Hepatic stellate cell (primary cell): ENCODE measurements around the gene CFAP161.
A peak's percentile ranks its signal among the peaks of the same experiment; 100 is the strongest.
"Not testable (repeated sequence)": the region's sequence is repeated elsewhere in the genome, so short reads cannot be mapped to it uniquely, and the experiment has no call there.

Experiments
- DNase-seq: peaks from one replicate; pipeline ENCODE4 v3.0.0; 2011; ENCODE audit warnings: low spot score

CFAP161 gene

GRCh38 chr15:81157939-81158223 lies 23.8 kb downstream of the CFAP161 start:
- DNase-seq, result no peak

- not testable (repeated sequence) for DNase-seq
Measured at GRCh38 chr15:81158561-81158960, 24.5 kb downstream of the CFAP161 start.

GRCh38 chr15:81160312-81161159 lies 26.5 kb downstream of the CFAP161 start:
- peak; percentile 34 for DNase-seq

DNA sequence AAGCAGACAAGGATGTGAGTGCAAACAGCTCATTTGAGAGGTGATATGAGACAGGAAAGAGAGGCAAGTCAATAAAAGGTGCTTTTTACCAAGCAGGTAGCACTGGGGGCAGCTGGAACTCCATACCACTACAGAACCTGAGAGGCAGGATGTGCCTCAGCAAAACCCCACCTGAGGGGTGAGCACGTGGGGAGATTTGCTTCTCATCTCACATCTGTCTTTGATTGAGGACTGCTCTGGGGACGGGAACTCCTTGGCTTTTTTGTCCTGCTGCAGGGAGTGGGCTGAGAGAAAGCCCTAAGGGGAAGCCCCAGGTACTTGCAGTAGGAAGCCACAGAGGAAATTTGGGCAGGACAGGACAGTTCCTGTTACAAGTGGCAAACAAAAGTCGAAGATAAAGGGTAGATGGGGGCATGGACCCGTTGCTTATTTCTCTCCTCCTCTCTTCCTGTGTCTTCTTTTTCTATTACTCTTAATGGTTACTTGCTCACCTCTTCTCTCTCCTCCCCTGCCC lies 27.1 kb downstream of the CFAP161 start:
- no peak for DNase-seq

DNA sequence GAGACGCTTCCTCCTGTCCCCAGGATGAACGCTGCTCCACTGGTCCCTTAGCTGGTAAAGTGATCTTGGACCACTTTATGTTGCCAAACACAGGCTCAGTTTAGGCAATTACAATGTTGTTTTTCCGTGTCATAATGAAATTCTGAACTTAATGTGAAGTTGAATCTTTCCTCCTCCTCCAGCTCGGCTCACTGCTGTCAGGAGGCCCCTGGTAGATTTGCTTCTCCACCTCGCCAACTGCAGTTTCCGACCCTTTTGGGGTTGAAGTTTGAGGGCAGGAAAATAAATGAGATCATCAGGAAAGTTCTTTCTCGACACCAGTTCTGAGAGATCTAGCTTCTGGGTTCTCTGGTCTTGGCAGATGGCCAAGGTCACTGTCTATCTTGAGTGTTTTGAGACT lies 27.8 kb downstream of the CFAP161 start:
- DNase-seq, result no peak

- DNase-seq, result no peak
Measured at GRCh38 chr15:81163961-81164800, 30.1 kb downstream of the CFAP161 start.

GRCh38 chr15:81165535-81165934 lies 31.5 kb downstream of the CFAP161 start:
- DNase-seq, result no peak

DNA sequence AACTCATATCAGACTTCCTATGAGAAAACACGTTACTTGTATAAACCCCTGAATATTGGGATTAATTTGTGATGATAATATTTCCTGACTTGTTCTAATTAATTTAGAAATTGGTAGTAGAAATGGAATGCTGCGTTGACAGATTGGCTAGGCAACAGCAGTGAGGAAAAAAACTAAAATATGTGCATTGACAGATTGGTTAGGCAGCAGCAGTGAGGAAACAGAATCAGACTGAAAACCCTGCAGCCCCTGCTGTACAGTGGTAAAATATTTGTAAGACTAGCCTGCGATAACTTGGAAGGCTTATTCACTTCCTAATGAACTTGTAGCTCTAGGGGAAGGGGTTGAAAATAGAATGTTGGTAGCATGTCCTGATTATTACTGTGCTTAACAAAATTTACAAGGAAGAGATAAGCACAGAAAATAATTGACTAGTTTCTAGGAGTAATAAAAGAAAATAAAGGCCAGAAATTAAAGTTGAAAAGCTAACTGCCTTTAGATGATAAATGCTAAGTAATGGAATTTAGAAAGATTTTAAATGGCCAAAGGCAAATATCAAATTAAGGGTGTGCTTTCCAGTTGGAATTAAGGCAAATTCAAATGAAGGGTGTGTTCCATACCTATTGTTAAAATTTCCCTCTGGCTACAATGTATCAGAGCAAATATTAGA lies 32.7 kb downstream of the CFAP161 start:
- DNase-seq, result no peak

DNA sequence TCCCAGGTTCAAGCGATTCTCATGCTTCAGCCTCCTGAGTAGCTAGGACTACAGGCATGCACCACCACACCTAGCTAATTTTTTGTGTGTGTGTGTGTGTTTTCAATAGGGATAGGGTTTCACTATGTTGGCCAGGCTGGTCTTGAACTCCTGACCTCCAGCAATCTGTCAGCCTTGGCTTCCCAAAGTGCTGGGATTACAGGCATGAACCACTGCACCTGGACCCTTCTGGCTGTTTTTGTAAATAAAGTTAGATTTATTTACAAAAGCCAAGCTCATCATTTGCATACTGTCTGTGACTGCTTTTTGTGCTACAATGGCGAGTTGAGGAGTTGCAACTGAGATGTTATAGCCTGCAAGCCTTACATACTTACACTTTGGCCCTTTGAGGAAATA lies 34.1 kb downstream of the CFAP161 start:
- DNase-seq, result no peak

DNA sequence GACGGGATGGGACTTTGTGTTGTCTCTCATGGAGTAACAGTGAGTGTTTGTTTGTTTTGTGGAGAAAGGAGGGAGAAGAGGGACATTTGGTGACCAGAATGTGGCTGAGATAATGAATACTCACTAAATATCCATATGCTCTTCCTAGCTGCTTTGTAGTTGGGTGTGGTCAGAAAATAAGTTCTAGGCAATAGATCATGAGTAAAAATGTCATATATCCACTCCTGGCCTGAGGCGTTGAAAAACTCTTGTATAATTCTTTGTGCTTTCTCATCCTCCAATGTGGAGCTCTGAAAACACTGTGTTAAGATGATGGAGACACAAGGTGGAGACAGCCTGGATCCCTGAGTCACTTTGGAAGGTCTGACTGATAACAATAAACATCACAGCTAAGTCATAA lies 34.6 kb downstream of the CFAP161 start:
- DNase-seq, result no peak

DNA sequence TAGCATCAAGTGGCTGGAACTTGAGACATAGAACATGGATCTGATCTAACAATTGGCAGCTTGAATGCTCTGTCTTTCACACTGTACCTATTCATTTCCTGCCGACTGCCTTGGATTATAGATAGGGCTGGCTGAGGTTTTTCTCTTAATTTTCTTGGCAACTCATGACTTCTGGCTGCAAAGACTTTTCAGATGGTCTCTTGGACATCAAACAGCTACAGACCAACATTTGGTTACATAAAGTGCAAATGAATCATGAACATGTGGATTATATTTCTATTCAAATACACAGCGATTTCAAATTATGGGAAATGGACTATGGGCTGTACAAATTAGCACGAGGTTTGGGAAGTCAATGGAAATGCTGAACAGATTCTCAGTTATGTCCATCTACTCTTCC lies 36.4 kb downstream of the CFAP161 start:
- DNase-seq, result no peak

DNA sequence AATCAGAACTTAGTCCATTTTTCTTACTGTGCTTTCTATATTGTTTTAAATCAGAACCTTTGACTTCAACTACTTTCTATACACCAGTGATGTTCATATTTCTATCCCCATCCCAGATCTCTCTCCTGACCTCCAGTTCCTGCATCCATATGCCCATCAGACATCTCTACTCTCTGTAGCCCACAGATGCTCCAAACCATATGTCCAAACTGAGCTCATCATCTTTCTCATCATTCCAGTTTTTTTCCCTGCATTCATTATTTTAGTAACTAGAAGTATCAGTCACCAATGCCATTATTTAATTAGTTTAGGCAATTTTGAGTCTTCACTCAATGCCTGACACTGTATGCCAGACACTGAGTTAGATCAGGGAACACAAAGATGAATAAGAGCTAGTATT lies 37.2 kb downstream of the CFAP161 start:
- DNase-seq, result no peak

GRCh38 chr15:81174125-81174791 lies 40.2 kb downstream of the CFAP161 start:
- no peak for DNase-seq

DNA sequence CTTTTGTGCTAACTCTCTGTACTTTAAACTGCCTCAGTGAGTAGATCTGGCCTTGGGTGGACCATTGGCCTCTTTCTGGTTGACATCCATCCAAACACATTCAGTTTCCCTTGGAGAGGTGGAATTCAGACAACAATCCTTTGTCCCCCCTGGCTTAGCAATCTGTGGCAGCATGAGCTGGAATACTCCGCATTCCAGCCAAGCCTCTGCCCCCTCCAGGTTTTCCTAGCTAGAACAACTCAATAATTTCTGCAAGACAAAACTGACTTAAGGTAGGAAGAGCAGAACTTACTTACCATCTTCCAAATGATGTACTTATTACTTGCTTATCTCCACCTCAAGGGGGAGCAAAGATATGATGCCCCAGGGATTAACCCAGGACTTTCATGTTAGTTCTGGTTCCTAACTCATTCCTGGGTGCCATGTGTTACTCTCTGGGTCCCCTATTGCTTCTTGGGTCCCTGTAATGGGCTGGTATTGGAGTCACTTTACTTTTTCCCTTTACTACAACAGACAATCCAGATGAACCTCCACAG lies 40.8 kb downstream of the CFAP161 start:
- DNase-seq, result no peak

- DNase-seq, result no peak
Measured at GRCh38 chr15:81175496-81175895, 41.4 kb downstream of the CFAP161 start.

- no peak for DNase-seq
Measured at GRCh38 chr15:81176291-81176893, 42.3 kb downstream of the CFAP161 start.

DNA sequence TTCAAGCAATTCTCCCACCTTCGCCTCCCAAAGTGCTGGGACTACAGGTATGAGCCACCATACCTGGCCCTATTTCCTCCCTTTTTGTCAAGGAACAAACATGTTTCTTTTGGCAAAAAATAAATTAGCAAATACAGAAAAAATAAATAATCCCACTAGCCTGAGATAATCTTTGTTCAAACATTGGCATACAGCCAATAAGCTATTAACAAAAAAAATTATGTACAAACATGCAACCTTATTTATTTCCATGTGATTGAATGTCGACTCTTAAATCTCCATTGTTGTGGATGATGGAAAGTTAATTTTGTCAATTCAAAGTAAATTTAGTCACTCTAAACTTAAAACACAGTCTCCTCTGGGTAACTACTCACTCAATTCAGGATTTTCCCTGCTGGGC lies 44.3 kb downstream of the CFAP161 start:
- no peak for DNase-seq

- no peak for DNase-seq
Measured at GRCh38 chr15:81181220-81181619, 47.1 kb downstream of the CFAP161 start.

- DNase-seq, result no peak
Measured at GRCh38 chr15:81182031-81182755, 48.1 kb downstream of the CFAP161 start.

DNA sequence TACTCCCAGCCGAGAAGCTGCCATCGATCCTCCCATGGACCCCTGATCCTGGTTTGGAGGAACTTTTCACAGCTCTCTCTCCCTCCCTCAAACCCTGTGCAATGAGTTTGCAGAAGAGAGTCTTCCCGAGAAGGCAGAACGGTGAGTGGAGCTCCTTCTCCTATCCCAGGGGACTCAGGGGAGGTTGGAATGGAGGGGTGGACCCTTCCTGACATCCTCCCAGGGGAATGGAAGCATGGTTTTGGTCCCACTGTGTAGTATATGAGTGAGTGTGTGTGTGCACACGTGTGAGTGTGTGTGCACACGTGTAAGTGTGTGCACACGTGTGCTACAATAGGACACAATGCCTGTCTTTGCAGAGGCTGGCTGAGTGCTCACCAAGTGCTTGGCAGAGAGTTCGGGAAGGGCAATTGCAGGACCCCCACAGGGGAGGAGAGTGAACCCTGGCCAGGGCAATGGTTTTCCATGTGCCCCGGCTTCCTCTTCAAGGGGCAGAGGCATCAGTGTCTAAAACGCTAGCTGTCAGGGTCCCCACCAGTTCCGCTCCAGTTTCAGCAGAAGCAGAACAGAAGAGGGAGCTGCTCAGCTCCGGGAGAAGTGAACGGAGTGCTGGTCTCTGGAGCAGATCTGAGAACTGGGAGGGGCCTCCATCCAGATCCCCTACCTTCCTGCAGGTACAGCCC lies 48.8 kb downstream of the CFAP161 start:
- no peak for DNase-seq
